Hepatocyte (in vitro differentiated cells): ENCODE results near the gene SNTB2.

Source experiments
- CTCF ChIP-seq: fragments of 200-600 bp; sonication (generic); IDR thresholded peaks from 2 replicates; pipeline ENCODE4 v1.5.1; 2016; ENCODE audit warnings: antibody characterized with exemption, mild to moderate bottlenecking; ENCODE audit not compliant: poor library complexity
- EZH2 ChIP-seq: fragments of 200-600 bp; sonication (generic); IDR thresholded peaks from 2 replicates; pipeline ENCODE4 v1.6.1; 2016; ENCODE audit warnings: antibody characterized with exemption, mild to moderate bottlenecking, borderline replicate concordance
- EZH2phosphoT487 ChIP-seq: fragments of 200-600 bp; sonication (generic); IDR thresholded peaks from one replicate; pipeline ENCODE4 v1.6.1; 2018; ENCODE audit warnings: antibody characterized with exemption, mild to moderate bottlenecking, low read depth, moderate library complexity; ENCODE audit not compliant: unreplicated experiment, severe bottlenecking

- TF ChIP-seq CTCF (peak; percentile 71), EZH2phosphoT487 (no peak), EZH2 (no peak)
Measured at GRCh38 chr16:69339289-69340094, 152.5 kb downstream of the SNTB2 start, which contains the start of the genes COG8 and NIP7.
